Measurements from ENCODE around the gene BPIFB2.

DNA sequence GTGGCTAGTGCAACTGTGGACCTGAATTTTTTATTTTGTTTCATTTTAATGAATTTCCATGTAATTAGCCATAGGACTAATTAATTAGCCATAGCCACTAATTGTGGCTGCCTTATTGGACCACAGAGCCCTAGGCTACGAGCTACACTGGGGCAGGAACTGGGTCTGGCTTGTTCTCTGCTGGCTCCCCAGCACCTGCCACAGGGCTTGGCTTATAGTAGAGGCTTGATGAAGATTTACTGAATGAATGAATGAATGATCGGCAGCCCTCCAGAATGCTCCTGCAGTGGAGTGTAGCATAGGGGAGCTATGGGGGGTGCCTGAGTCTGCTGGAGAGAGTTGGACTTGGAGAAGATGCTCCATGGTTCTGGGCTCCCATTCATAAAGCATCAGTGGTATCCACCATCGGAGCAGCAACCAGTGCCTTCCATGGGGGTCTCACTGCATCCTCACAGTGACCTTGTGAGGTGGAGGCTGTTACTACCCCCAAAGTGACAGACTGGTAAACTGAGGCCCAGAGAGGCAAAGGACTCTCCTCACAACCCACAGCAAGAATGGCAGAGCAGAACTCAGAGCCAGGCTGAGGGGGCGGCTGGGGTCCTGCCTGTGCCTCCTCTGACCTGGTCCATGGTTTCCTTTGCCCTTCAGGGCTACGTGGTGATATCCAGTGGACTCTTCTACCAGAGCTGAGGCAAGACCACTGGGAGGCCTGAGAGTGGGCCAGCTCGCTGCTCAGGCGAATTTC, 15.4 kb downstream of the BPIFB2 start:
- TF ChIP-seq POLR2AphosphoS5 (IDR thresholded peaks at IDR 0.05; ENCODE audit: low read depth, low read length) (no peak), POLR2A (IDR thresholded peaks at IDR 0.05; ENCODE audit: low read depth, low read length) (no peak), TAF1 (IDR thresholded peaks at IDR 0.05; ENCODE audit: low read depth, low read length) (no peak), POU2F2 (IDR thresholded peaks at IDR 0.05; ENCODE audit: low read depth, low read length) (no peak), SPI1 (IDR thresholded peaks at IDR 0.05; ENCODE audit: low read depth, low read length) (no peak)
